T-helper 1 cell treated with Interleukin-12 subunit alpha and Interleukin-12 subunit beta and Interleukin-4 antibody, amounts not matched to agents 30 μg/mL and 1 μg/mL, for 36 hours (primary cell): ENCODE data around the gene S1PR4.
A peak's percentile ranks its signal among the peaks of the same experiment; 100 is the strongest.

Experiments used
- H3K27ac Mint-ChIP-seq: one replicate; pipeline ENCODE4 v1.8.0; 2021; ENCODE audit warnings: mild to moderate bottlenecking, mixed read lengths
- H3K27me3 Mint-ChIP-seq: one replicate; pipeline ENCODE4 v1.8.0; 2021; ENCODE audit warnings: low read depth, mixed read lengths
- H3K36me3 Mint-ChIP-seq: one replicate; pipeline ENCODE4 v1.8.0; 2021; ENCODE audit warnings: low read depth, mixed read lengths
- H3K4me1 Mint-ChIP-seq: one replicate; pipeline ENCODE4 v1.8.0; 2021; ENCODE audit warnings: low read depth, mixed read lengths
- H3K4me3 Mint-ChIP-seq: one replicate; pipeline ENCODE4 v1.8.0; 2021; ENCODE audit warnings: mild to moderate bottlenecking, moderate library complexity, mixed read lengths
- H3K9me3 Mint-ChIP-seq: one replicate; pipeline ENCODE4 v1.8.0; 2021; ENCODE audit warnings: mixed read lengths

Gene S1PR4, protein sequence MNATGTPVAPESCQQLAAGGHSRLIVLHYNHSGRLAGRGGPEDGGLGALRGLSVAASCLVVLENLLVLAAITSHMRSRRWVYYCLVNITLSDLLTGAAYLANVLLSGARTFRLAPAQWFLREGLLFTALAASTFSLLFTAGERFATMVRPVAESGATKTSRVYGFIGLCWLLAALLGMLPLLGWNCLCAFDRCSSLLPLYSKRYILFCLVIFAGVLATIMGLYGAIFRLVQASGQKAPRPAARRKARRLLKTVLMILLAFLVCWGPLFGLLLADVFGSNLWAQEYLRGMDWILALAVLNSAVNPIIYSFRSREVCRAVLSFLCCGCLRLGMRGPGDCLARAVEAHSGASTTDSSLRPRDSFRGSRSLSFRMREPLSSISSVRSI

DNA sequence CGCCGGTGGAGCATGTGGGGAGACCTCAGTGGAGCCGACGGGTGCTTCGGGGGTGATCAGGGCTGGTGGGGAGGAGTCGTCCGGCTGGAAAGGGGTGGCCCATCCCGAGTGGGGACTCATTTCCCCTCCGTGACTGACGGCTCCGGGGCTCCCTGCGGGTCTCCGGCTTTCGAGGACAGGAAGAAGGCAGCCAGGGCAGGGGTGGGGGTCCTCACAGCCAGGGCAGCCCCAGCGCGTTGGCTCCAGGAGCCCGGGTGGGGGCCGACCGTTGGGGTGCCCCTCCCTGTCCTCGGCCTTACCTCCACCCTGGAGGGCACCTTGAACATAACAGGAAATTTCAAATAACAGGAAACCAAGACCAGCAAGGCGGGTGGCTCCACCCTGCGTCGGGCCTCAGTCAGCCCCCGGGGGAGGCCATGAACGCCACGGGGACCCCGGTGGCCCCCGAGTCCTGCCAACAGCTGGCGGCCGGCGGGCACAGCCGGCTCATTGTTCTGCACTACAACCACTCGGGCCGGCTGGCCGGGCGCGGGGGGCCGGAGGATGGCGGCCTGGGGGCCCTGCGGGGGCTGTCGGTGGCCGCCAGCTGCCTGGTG, at the start of gene S1PR4:
S1PR4 (plus strand) TSS at position 393 of the 596 bp plus-strand sequence; CDS start at position 417, 24 bp downstream.
- Mint-ChIP-seq H3K27me3 (no peaks in the 10 kb centered on the region), H3K4me1 (peaks cover 16% of the 10 kb centered on the region), H3K36me3 (peaks cover 38% of the 10 kb centered on the region), H3K9me3 (no peaks in the 10 kb centered on the region), H3K27ac (peak within 1 kb of the TSS; percentile 94), H3K4me3 (peak within 1 kb of the TSS; percentile 98)

DNA sequence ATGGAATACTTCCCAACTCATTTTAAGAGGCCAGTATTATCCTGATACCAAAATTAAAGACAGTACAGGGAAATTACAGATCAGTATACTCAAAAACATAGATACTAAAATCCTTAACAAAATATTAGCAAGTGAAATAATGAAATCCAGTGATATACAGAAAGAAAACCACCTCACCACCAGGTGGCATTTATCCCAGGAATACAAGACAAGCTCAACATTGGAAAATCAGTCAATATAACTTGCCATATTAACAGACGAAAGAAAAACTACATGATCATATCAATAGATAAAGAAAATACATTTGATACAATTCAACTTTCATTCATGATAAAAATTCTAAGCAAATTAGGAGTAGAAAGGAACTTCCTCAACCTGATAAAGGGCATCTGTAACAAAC, 49.5 kb upstream of the S1PR4 start:
- no peak overlapping the region for H3K4me3 Mint-ChIP-seq
- H3K4me1 Mint-ChIP-seq, result peaks cover 29% of the 10 kb centered on the region
- H3K9me3 Mint-ChIP-seq, result no peaks in the 10 kb centered on the region
- H3K36me3 Mint-ChIP-seq, result peaks cover 1% of the 10 kb centered on the region
- H3K27ac Mint-ChIP-seq, result no peak overlapping the region
- no peaks in the 10 kb centered on the region for H3K27me3 Mint-ChIP-seq

- H3K9me3 Mint-ChIP-seq, result no peaks in the 10 kb centered on the region
- H3K4me1 Mint-ChIP-seq, result peaks cover 26% of the 10 kb centered on the region
- H3K27me3 Mint-ChIP-seq, result no peaks in the 10 kb centered on the region
- peak overlapping the region; percentile 74 for H3K27ac Mint-ChIP-seq
- peaks cover 1% of the 10 kb centered on the region for H3K36me3 Mint-ChIP-seq
- no peak overlapping the region for H3K4me3 Mint-ChIP-seq
Measured at GRCh38 chr19:3131168-3131567, 47.4 kb upstream of the S1PR4 start.

GRCh38 chr19:3132971-3133792, 45.4 kb upstream of the S1PR4 start:
- Mint-ChIP-seq H3K4me1 (peaks cover 31% of the 10 kb centered on the region), H3K9me3 (no peaks in the 10 kb centered on the region), H3K4me3 (peak overlapping the region; percentile 80), H3K36me3 (peaks cover 8% of the 10 kb centered on the region), H3K27ac (peak overlapping the region; percentile 98), H3K27me3 (no peaks in the 10 kb centered on the region)

DNA sequence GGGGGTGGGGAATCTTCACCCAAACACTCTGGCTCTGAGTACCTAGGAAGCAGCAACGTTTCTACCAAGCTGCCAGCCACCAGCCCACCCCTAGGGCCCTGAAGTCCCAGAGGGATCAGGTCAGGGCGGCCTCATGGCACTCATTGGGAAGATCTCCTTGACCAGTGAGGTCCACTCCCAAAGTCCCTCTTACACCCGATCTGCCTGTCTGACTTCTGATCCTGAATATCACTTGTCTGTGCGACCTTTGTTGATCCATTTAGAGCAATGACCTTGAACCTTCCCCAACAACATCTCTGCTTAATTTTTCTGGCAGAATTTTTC, 44.8 kb upstream of the S1PR4 start:
- Mint-ChIP-seq H3K4me3 (peak overlapping the region; percentile 80), H3K27me3 (no peaks in the 10 kb centered on the region), H3K9me3 (no peaks in the 10 kb centered on the region), H3K27ac (peak overlapping the region; percentile 98), H3K4me1 (peaks cover 31% of the 10 kb centered on the region), H3K36me3 (peaks cover 9% of the 10 kb centered on the region)

GRCh38 chr19:3135961-3136683, 42.4 kb upstream of the S1PR4 start, which contains the start of gene GNA15:
TSS of gene GNA15 (plus strand) at chr19:3136033. CDS start at chr19:3136451, 418 bp downstream.
- H3K9me3 Mint-ChIP-seq, result no peaks in the 10 kb centered on the region
- H3K36me3 Mint-ChIP-seq, result peaks cover 23% of the 10 kb centered on the region
- peaks cover 38% of the 10 kb centered on the region for H3K4me1 Mint-ChIP-seq
- H3K4me3 Mint-ChIP-seq, result peak within 1 kb of the TSS; percentile 94
- H3K27me3 Mint-ChIP-seq, result no peaks in the 10 kb centered on the region
- peak within 1 kb of the TSS; percentile 84 for H3K27ac Mint-ChIP-seq

DNA sequence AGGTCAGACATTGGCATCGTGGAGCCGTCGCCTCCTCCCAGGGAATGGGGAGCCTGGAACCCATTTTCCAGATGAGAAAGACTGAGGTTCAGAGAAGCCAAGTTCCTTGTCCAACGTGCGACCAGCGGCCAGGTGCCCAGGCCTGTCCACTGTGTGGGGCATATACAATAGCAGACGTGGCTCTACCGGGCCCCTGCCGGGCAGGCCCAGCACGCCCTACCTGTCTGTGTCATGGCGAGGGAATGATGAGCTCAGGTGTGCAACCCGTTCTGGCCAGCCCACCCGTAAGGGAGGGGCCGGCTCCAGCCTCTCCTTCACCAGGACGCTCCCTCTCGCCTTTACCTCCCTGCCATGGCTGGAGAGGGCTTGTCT, 41.9 kb upstream of the S1PR4 start:
- Mint-ChIP-seq H3K9me3 (no peaks in the 10 kb centered on the region), H3K36me3 (peaks cover 23% of the 10 kb centered on the region), H3K27ac (peak overlapping the region; percentile 84), H3K4me3 (peak overlapping the region; percentile 94), H3K27me3 (no peaks in the 10 kb centered on the region), H3K4me1 (peaks cover 38% of the 10 kb centered on the region)

DNA sequence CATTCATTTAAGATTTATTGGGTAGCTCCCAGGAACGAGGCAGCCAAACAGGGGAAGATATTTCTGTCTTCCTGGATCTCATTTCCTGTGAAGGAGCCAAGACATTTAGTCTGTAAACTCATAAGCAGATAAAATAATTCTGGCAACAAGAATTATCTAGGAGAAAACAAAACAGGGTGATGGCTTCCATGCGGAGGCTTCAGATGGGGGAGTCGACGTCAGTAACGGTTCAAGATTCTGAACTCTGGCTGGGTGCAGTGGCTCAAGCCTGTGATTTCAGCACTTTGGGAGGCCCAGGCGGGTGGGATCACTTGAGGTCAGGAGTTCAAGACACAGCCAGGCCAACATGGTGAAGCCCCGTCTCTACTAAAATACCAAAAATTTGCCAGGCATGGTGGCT, 41.5 kb upstream of the S1PR4 start:
- Mint-ChIP-seq H3K27ac (peak overlapping the region; percentile 84), H3K9me3 (no peaks in the 10 kb centered on the region), H3K36me3 (peaks cover 25% of the 10 kb centered on the region), H3K4me1 (peaks cover 40% of the 10 kb centered on the region), H3K27me3 (no peaks in the 10 kb centered on the region), H3K4me3 (peak overlapping the region; percentile 94)

DNA sequence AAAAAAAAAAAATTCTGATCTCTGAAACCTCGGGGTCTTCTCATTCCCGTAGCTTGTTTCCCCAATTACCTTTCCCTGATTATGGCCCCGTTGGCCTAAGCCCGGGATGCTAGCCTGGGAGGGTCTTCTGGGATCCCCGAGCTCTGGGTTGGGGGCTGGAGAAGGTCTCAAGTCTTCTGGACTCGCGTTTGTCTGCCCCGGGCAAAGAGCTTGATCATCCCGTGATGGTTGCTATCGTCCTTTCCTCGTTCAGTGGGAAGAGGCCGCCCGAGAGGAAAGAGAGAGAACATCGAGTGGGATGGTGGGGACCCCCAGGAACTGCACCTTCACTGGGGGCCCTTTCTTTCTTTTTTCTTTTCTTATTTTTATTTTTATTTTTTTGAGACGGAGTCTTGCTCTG, 40.3 kb upstream of the S1PR4 start:
- no peaks in the 10 kb centered on the region for H3K9me3 Mint-ChIP-seq
- peaks cover 33% of the 10 kb centered on the region for H3K36me3 Mint-ChIP-seq
- H3K4me3 Mint-ChIP-seq, result peak overlapping the region; percentile 94
- no peaks in the 10 kb centered on the region for H3K27me3 Mint-ChIP-seq
- no peak overlapping the region for H3K27ac Mint-ChIP-seq
- H3K4me1 Mint-ChIP-seq, result peaks cover 41% of the 10 kb centered on the region

DNA sequence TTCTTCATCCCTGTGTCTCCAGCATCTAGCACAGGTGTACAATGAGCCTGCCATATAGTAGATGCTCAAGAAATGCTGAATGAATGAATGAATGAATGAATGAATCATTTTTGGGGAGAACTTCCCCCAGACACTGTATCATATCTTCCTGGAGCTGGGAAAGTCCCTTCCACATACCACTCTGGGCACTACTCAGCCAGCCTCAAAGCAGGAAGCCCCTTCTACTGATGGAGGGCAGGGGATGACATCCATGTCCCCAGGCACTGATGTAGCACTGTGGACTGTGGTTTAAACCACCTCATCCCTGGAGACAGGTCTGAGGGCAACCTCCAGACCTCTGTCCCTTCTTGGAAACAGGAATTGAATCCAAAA, 37.9 kb upstream of the S1PR4 start:
- H3K27me3 Mint-ChIP-seq, result no peaks in the 10 kb centered on the region
- H3K27ac Mint-ChIP-seq, result peak overlapping the region; percentile 76
- peak overlapping the region; percentile 79 for H3K4me3 Mint-ChIP-seq
- H3K9me3 Mint-ChIP-seq, result no peaks in the 10 kb centered on the region
- H3K36me3 Mint-ChIP-seq, result peaks cover 33% of the 10 kb centered on the region
- H3K4me1 Mint-ChIP-seq, result peaks cover 32% of the 10 kb centered on the region

DNA sequence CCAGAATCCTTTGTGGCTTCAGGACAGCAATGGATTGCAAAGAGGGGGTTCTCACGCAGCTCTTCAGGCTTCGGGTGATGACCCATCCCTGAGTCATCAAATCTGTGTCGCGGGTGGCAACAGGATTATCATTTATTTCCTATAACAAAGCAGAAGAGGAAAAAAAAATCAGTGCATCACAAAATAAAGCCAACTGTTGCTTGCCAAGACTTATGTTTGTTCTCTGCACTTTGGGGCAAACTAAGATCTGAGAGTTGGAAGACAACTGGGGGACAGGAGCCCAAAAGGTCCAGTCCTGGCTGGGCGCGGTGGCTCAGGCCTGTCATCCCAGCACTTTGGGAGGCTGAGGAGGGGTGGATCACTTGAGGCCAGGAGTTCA, 36.3 kb upstream of the S1PR4 start:
- H3K4me1 Mint-ChIP-seq, result peaks cover 35% of the 10 kb centered on the region
- H3K27me3 Mint-ChIP-seq, result no peaks in the 10 kb centered on the region
- H3K27ac Mint-ChIP-seq, result peak overlapping the region; percentile 78
- peak overlapping the region; percentile 42 for H3K4me3 Mint-ChIP-seq
- peaks cover 40% of the 10 kb centered on the region for H3K36me3 Mint-ChIP-seq
- H3K9me3 Mint-ChIP-seq, result no peaks in the 10 kb centered on the region

GRCh38 chr19:3142781-3143337, 35.7 kb upstream of the S1PR4 start:
- Mint-ChIP-seq H3K36me3 (peaks cover 38% of the 10 kb centered on the region), H3K9me3 (no peaks in the 10 kb centered on the region), H3K4me1 (peaks cover 33% of the 10 kb centered on the region), H3K27me3 (no peaks in the 10 kb centered on the region), H3K27ac (peak overlapping the region; percentile 78), H3K4me3 (peak overlapping the region; percentile 7)

DNA sequence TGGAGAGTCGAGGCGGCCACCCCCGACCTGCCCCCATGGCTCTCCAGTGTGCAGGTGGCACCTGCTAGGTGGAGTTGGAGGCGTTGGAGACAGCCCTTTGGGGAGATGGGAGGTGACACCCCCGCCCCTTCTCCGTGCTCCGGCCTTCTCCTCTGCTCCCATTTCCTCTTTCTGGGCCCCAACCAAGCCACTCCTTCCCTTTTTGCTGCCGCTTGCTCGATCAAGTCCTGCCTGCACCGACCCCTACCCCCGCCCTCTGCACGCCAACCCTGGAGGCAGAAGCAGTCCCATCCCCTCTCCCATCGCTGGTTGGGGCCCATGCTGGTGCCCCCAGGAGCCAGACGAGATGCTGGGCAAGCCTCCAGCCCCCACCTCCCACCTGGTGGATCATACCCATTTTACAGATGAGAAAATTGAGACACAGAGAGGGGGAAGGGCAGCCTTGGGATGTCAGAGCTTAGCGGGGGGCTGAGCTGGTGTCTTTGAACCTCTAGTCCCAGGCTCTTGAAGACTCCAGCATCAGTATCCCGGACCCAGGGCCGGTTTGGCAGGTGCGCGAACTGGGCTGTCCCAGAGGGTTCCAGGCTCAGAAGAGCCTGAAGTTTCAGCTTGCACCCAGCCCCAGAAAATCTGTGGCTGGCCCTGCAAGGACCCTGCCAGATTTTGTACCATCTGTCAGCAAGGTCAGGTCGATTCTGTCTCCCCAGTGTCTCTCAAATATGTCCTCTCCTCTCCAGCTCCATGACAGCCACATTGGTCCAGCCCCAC, 32.5 kb upstream of the S1PR4 start:
- Mint-ChIP-seq H3K9me3 (no peaks in the 10 kb centered on the region), H3K4me3 (no peak overlapping the region), H3K27me3 (no peaks in the 10 kb centered on the region), H3K27ac (peak overlapping the region; percentile 52), H3K36me3 (peaks cover 36% of the 10 kb centered on the region), H3K4me1 (peaks cover 34% of the 10 kb centered on the region)
